ENCODE results near the gene TMEM30A. TPM values are rescaled to one million over a fixed set of nuclear protein-coding genes. Genes with fewer than 3 reads are reported as not detected.

Gene TMEM30A
- total RNA-seq: 57.0 and 60.5 TPM in 2 replicates

GRCh38 chr6:75284632-75285282 lies at the start of gene TMEM30A:
TMEM30A (minus strand) TSS chr6:75284792; CDS start chr6:75284638, 154 bp downstream.
- peak; percentile 99 for DNase-seq
- H3K27me3 Mint-ChIP-seq: no peaks in the 10 kb centered on the region
- peaks cover 29% of the 10 kb centered on the region for H3K4me1 Mint-ChIP-seq
- no peak within 1 kb of the TSS for H3K27ac Mint-ChIP-seq
- intact Hi-C loops (cut with micrococcal nuclease): loop anchor here (1.0 to 5.0 kb wide), 7 partner anchors 18 to 1764 kb away; partner anchors contain the start of genes COX7A2, EEF1A1 and SLC17A5
- no peak within 1 kb of the TSS for H3K4me3 Mint-ChIP-seq
- no peaks in the 10 kb centered on the region for H3K9me3 Mint-ChIP-seq
- peaks cover 2% of the 10 kb centered on the region for H3K36me3 Mint-ChIP-seq (ENCODE audit: low read depth)

GRCh38 chr6:75333676-75334200 lies 49.1 kb upstream of the TMEM30A start:
- DNase-seq: no peak
- H3K36me3 Mint-ChIP-seq (ENCODE audit: low read depth): no peaks in the 10 kb centered on the region
- intact Hi-C loops (cut with micrococcal nuclease): no loop called here
- H3K9me3 Mint-ChIP-seq: no peaks in the 10 kb centered on the region
- no peaks in the 10 kb centered on the region for H3K4me1 Mint-ChIP-seq
- H3K27me3 Mint-ChIP-seq: peaks cover 47% of the 10 kb centered on the region
- no peak overlapping the region for H3K27ac Mint-ChIP-seq
- H3K4me3 Mint-ChIP-seq: no peak overlapping the region

DNA sequence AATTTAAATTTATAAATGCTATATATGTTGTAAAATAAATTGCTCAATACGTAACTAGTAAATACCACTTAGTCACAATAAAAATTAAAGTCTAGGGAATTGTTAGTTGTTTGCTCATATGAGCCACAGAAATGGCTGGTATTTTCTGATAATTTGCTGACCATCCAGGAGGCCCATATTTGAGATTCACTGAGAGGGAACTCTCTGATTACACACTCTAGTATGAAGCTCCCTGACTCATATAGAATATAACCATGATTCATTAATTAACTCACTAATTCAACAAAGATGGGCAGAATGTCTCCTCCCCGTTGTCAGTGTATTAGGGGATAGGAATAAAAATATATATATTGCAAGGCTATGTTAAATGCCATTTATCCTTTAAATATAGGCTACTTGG lies 46.6 kb upstream of the TMEM30A start:
- Mint-ChIP-seq H3K4me3 (no peak overlapping the region), H3K27me3 (peaks cover 45% of the 10 kb centered on the region), H3K9me3 (no peaks in the 10 kb centered on the region), H3K27ac (no peak overlapping the region), H3K4me1 (no peaks in the 10 kb centered on the region), H3K36me3 (ENCODE audit: low read depth) (no peaks in the 10 kb centered on the region)
- intact Hi-C loops (cut with micrococcal nuclease): no loop called here
- DNase-seq: no peak

GRCh38 chr6:75329703-75330102 lies 45.1 kb upstream of the TMEM30A start:
- no peak for DNase-seq
- H3K27ac Mint-ChIP-seq: no peak overlapping the region
- no peaks in the 10 kb centered on the region for H3K9me3 Mint-ChIP-seq
- H3K4me3 Mint-ChIP-seq: no peak overlapping the region
- H3K36me3 Mint-ChIP-seq (ENCODE audit: low read depth): no peaks in the 10 kb centered on the region
- intact Hi-C loops (cut with micrococcal nuclease): no loop called here
- no peaks in the 10 kb centered on the region for H3K4me1 Mint-ChIP-seq
- peaks cover 36% of the 10 kb centered on the region for H3K27me3 Mint-ChIP-seq

- DNase-seq: no peak
- Mint-ChIP-seq H3K4me1 (no peaks in the 10 kb centered on the region), H3K9me3 (no peaks in the 10 kb centered on the region), H3K36me3 (ENCODE audit: low read depth) (no peaks in the 10 kb centered on the region), H3K4me3 (no peak overlapping the region), H3K27me3 (peaks cover 26% of the 10 kb centered on the region), H3K27ac (no peak overlapping the region)
- intact Hi-C loops (cut with micrococcal nuclease): no loop called here
Measured at GRCh38 chr6:75327807-75328206, 43.2 kb upstream of the TMEM30A start.

DNA sequence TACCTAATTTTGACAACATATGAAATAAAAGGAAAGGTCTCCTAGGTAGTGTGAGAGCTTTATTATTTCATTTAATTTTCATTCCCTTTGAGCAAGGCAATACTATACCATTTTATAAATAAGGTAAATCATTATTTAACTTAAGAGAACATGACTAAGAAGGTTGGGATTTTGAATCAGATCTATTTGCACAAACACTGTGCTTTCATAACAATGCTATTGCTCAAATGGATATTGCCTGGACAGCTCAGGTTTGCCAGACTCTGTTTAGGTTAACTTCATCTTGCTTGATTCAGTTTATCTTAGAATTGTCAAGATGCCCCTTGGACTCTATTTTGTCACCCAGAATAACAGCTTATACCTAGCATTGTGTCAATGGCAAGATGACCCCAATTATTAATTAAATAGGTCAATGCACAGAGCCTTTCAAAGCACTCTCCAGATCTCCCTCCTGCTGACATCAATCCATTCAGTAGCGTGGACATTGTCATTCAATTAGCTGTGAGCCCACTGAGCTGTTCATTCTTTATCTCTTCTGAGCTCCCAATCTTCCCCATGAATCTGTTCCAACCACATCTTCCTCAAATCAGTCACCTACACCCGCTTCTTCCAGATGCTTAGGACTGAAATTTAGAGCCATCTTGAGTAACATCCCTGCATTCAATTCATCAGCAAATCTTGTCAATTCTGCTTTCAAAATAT lies 42.1 kb upstream of the TMEM30A start:
- Mint-ChIP-seq H3K27me3 (peaks cover 18% of the 10 kb centered on the region), H3K9me3 (no peaks in the 10 kb centered on the region), H3K4me3 (no peak overlapping the region), H3K36me3 (ENCODE audit: low read depth) (no peaks in the 10 kb centered on the region), H3K27ac (no peak overlapping the region), H3K4me1 (no peaks in the 10 kb centered on the region)
- intact Hi-C loops (cut with micrococcal nuclease): no loop called here
- DNase-seq: no peak

DNA sequence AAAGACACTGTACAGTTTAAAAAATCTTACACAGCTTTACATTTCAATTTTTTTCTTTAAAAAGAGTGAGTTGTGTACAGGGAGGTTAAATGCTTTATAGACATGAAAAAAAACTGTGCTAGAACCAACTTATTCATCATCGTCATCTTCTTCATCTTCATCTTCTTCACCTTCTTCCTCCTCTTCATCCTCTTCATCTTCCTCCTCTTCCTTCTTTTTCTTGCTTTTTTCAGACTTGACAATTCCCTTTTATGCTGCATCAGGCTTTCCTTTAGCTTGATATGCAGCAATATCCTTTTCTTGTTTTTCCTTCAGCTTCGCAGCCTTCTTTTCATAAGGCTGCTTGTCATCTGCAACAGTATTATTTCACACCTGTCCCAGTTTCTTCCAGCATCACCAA lies 34.3 kb upstream of the TMEM30A start:
- intact Hi-C loops (cut with micrococcal nuclease): no loop called here
- H3K27ac Mint-ChIP-seq: no peak overlapping the region
- no peak overlapping the region for H3K4me3 Mint-ChIP-seq

GRCh38 chr6:75317503-75318206 lies 33.1 kb upstream of the TMEM30A start:
- Mint-ChIP-seq H3K4me1 (no peaks in the 10 kb centered on the region), H3K4me3 (no peak overlapping the region), H3K9me3 (no peaks in the 10 kb centered on the region), H3K27me3 (peaks cover 16% of the 10 kb centered on the region), H3K36me3 (ENCODE audit: low read depth) (no peaks in the 10 kb centered on the region), H3K27ac (no peak overlapping the region)
- no peak for DNase-seq
- intact Hi-C loops (cut with micrococcal nuclease): no loop called here

More for the DNA sequence above, 34.3 kb upstream of the TMEM30A start:
- DNase-seq: no peak
- no peaks in the 10 kb centered on the region for H3K9me3 Mint-ChIP-seq
- H3K4me1 Mint-ChIP-seq: no peaks in the 10 kb centered on the region
- H3K36me3 Mint-ChIP-seq (ENCODE audit: low read depth): no peaks in the 10 kb centered on the region
- H3K27me3 Mint-ChIP-seq: peaks cover 13% of the 10 kb centered on the region

GRCh38 chr6:75315978-75316377 lies 31.4 kb upstream of the TMEM30A start:
- Mint-ChIP-seq H3K9me3 (no peaks in the 10 kb centered on the region), H3K4me1 (no peaks in the 10 kb centered on the region), H3K36me3 (ENCODE audit: low read depth) (no peaks in the 10 kb centered on the region), H3K27me3 (peaks cover 17% of the 10 kb centered on the region), H3K27ac (no peak overlapping the region), H3K4me3 (no peak overlapping the region)
- DNase-seq: no peak
- intact Hi-C loops (cut with micrococcal nuclease): no loop called here

DNA sequence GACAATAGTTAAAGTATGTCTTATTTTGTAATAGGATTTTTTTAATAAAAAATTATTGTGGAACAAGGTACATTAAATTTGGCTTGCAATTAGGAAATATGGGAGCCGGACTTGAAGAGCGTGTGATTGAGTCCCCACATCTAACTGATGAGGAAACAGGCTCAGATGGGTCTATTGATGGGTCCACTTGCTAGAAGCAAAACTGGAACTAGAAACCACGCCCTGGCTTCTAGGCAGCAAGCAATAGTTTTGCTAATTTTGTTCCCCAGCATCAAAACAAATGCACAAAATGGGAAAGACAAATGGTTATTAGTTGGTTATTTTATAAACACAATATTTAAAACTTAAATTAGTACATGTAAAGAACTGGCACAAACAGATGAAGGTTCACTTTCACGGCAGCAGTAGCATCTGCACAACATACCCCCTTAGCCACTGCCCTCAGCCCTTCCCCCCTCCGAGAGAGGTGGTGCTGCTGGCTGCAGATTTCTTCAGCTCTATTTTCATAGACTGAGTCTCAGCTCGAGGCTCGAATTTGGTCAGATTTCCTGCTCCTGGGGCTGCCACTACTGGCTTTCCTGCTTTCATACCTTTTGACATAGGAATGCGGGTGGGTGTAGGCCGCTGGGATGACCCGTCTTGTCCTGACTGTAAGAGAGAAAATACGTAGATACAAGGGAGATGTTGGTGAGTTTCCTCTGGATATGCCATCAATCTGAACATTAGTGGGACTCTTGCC lies 23.8 kb upstream of the TMEM30A start:
- intact Hi-C loops (cut with micrococcal nuclease): no loop called here
- H3K9me3 Mint-ChIP-seq: no peaks in the 10 kb centered on the region
- DNase-seq: no peak
- H3K36me3 Mint-ChIP-seq (ENCODE audit: low read depth): no peaks in the 10 kb centered on the region
- no peak overlapping the region for H3K27ac Mint-ChIP-seq
- peaks cover 6% of the 10 kb centered on the region for H3K27me3 Mint-ChIP-seq
- H3K4me1 Mint-ChIP-seq: peaks cover 5% of the 10 kb centered on the region
- no peak overlapping the region for H3K4me3 Mint-ChIP-seq

- H3K9me3 Mint-ChIP-seq: no peaks in the 10 kb centered on the region
- peaks cover 5% of the 10 kb centered on the region for H3K4me1 Mint-ChIP-seq
- H3K27me3 Mint-ChIP-seq: peaks cover 6% of the 10 kb centered on the region
- H3K36me3 Mint-ChIP-seq (ENCODE audit: low read depth): no peaks in the 10 kb centered on the region
- H3K27ac Mint-ChIP-seq: no peak overlapping the region
- no peak overlapping the region for H3K4me3 Mint-ChIP-seq
- intact Hi-C loops (cut with micrococcal nuclease): no loop called here
- no peak for DNase-seq
Measured at GRCh38 chr6:75307364-75308004, 22.9 kb upstream of the TMEM30A start.

- Mint-ChIP-seq H3K4me3 (no peak overlapping the region), H3K27ac (no peak overlapping the region), H3K4me1 (peaks cover 5% of the 10 kb centered on the region), H3K36me3 (ENCODE audit: low read depth) (no peaks in the 10 kb centered on the region), H3K9me3 (no peaks in the 10 kb centered on the region), H3K27me3 (peaks cover 5% of the 10 kb centered on the region)
- DNase-seq: no peak
- intact Hi-C loops (cut with micrococcal nuclease): no loop called here
Measured at GRCh38 chr6:75306064-75306463, 21.5 kb upstream of the TMEM30A start.

- no peak overlapping the region for H3K27ac Mint-ChIP-seq
- H3K4me3 Mint-ChIP-seq: no peak overlapping the region
- intact Hi-C loops (cut with micrococcal nuclease): no loop called here
Measured at GRCh38 chr6:75305573-75305972, 21.0 kb upstream of the TMEM30A start.

More at GRCh38 chr6:75305573-75305972, 21.0 kb upstream of the TMEM30A start:
- DNase-seq: no peak
- no peaks in the 10 kb centered on the region for H3K36me3 Mint-ChIP-seq (ENCODE audit: low read depth)
- no peaks in the 10 kb centered on the region for H3K9me3 Mint-ChIP-seq
- peaks cover 5% of the 10 kb centered on the region for H3K27me3 Mint-ChIP-seq
- peaks cover 5% of the 10 kb centered on the region for H3K4me1 Mint-ChIP-seq

All from activated CD4-positive, alpha-beta T cell treated with anti-CD3 and anti-CD28 coated beads, Interleukin-2, amount 10 ng/mL, durations not matched to agents 24 days and 14 days (primary cell).